ENCODE data around the gene KLRC2.
"Not testable (repeated sequence)": the region's sequence is repeated elsewhere in the genome, so short reads cannot be mapped to it uniquely, and the experiment has no call there.

The KLRC2 gene

DNA sequence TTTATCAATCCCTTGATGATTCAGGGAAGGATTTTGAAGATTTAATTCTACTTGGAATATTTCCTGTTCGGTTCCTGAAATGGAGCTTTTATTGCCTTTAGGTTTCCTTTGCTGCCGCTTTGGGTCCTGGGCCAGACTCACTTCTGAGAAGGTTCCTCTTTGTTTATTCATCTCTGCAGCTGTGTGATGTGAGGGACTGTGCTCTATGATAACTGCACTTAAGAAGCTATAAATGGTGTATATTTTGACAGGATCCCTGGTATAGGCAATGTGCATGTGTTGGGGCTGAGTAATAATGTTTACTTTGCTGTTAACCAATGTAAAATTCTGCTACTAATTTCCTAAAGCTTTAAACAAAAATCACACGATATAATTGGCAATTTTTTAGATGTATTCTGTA lies at the start of gene KLRC2:
TSS of gene KLRC2 (minus strand) at position 195 of the 400 bp plus-strand sequence. CDS start at position 171, 24 bp downstream.
- not testable (repeated sequence) for DNase-seq

DNA sequence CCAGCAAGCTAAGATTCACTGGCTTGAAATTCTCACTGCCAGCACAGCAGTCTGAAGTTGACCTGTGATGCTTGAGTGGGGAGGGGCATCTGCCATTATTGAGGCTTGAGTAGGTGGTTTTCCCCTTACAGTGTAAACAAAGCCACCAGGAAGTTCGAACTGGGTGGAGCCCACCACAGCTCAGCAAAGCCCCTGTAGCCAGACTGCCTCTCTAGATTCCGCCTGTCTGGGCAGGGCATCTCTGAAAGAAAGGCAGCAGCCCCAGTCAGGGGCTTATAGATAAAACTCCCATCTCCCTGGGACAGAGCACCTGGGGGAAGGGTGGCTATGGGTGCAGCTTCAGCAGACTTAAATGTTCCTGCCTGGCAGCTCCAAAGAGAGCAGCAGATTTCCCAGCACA lies 46.1 kb upstream of the KLRC2 start:
- DNase-seq, result not testable (repeated sequence)

- DNase-seq, result not testable (repeated sequence)
Measured at GRCh38 chr12:10472808-10473207, 37.0 kb upstream of the KLRC2 start.

DNA sequence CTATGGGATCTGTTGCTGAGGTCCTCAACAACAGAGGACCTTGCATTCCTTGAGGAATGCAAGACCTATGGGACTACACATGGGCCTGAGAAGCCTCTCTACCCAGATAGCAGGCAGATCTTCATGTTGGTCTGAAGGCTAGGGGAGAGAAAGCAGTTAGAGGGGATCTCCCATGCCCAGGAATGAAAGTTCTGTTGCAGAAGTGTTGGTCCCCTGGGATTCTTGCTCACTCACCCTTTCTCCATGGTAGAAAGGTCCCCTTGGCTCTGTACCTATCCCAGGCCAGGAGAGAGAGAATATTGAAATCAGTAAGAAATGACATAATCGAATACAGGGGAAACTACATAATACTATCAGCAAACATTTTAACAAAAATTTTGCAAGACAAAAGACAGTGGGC lies 33.9 kb upstream of the KLRC2 start:
- no peak for DNase-seq

DNA sequence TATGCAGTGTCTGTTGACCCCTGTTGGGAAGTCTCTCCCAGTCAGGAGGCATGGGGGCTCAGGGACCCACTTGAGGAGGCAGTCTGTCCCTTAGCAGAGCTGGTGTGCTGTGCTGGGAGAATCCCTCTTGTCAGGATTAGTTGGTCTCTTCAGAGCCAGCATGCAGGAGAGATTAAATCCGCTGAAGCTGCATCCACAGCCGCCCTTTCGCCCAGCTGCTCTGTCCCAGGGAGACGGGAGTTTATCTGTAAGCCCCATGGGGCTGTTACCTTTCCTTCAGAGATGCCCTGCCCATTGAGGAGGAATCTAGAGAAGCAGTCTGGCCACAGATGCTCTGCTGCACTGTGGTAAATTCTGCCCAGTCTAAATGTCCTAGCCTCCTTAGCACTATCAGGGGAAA lies 30.5 kb upstream of the KLRC2 start:
- DNase-seq, result no peak

DNA sequence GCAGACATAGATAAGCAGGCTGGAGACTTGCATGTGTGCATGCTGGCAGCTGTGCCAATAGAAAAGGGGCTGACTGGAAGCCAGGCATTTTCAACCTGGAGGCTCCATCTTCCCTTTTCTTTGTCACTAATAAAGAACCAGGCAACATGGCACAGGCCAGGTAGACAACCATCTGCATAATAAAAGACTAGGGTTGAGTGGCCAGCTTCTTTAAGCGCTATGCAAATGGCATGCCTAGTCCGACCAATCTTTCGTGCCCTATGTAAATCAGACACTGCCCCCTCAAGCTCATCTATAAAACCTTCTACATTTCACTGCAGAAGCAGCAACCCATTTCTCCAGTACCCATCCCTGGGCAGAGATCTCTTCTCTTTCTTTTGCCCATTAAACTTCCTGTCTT lies 21.9 kb upstream of the KLRC2 start:
- no peak for DNase-seq

GRCh38 chr12:10456856-10457255 lies 21.0 kb upstream of the KLRC2 start:
- no peak for DNase-seq

DNA sequence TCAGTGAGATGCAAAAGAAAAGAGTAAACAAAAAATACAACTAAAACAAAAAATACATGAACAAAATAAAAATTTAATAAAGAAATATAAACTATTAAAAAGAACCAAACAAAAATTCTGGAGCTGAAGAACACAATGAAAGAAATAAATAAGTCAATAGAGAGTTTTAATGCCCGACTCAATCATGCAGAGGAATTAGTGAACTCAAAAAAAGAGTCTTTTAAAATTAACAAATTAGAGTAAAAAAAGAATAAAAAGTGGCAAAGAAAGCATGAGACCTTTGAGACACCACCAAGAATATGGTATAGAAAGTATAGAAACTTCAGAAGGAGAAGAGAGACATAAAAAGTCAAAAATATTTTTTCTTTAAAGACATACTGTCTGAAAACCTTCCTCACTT lies 20.0 kb upstream of the KLRC2 start:
- no peak for DNase-seq

- DNase-seq, result no peak
Measured at GRCh38 chr12:10454531-10454930, 18.7 kb upstream of the KLRC2 start.

GRCh38 chr12:10453156-10453555 lies 17.3 kb upstream of the KLRC2 start, which contains the start of gene KLRC1:
Gene KLRC1 (minus strand): TSS chr12:10453377. CDS start chr12:10451156, 2,221 bp downstream.
- DNase-seq, result no peak

DNA sequence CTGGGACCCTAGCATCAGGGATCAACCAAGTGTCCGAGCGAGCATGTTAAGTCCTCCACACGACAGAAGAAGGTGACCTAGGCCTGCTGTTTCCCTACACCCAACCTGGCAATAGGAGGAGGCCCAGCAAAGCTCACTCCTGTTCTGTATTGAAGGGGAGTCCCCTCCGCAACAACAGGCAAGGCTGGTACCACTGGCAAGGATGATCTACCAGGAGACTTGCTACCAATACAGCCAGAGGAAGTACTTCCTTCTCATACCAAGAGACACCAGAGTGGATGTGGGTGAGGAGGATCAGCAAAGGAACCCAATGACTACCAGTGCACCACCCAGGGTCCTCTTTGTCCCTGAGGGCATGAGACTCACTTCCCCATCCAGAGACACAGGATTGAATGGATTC lies 12.4 kb upstream of the KLRC2 start:
- no peak for DNase-seq

- not testable (repeated sequence) for DNase-seq
Measured at GRCh38 chr12:10446052-10446451, 10.2 kb upstream of the KLRC2 start.

GRCh38 chr12:10441144-10441543 lies 5.3 kb upstream of the KLRC2 start:
- not testable (repeated sequence) for DNase-seq

GRCh38 chr12:10439608-10440274 lies 3.9 kb upstream of the KLRC2 start:
- DNase-seq, result not testable (repeated sequence)

DNA sequence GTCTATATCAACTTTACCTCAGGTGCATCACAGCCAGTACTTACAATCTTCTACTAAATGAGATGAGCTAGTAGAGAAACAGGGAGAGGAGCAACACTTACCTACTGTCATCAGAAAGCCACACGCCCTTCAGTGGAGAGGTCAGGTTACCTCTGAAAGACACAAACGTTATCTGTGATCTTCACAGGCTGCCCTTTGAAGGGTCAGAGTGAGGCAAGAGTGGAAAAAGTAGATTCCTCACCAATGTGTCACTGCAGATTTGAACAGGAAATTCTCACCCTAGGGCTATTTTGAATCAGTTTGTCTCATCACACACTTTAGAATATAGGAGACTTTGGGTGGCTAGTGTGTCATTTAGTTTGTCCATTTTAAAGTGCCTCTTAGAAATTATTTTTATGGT lies 1.8 kb upstream of the KLRC2 start:
- DNase-seq, result not testable (repeated sequence)

DNA sequence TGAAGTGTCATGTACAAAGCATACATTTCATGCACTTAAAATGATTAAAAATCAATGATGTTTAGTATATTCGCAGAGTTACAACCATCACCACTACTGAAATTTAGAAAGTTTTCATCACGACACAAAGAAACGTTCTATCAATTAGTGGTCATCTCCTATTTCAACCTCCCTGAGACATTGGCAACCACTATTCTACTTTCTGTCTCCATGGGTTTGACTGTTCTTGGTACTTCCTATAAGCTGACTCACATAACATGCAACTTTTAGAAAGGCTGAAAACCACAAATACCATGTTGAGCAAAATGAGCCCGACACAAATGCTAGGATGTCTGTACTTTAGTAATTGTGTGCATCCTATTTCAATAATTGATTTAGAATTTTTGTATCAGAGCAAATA lies 5.2 kb downstream of the KLRC2 start:
- DNase-seq, result not testable (repeated sequence)

- not testable (repeated sequence) for DNase-seq
Measured at GRCh38 chr12:10425938-10426337, 9.9 kb downstream of the KLRC2 start.

- DNase-seq, result not testable (repeated sequence)
Measured at GRCh38 chr12:10424260-10424899, 11.4 kb downstream of the KLRC2 start.

DNA sequence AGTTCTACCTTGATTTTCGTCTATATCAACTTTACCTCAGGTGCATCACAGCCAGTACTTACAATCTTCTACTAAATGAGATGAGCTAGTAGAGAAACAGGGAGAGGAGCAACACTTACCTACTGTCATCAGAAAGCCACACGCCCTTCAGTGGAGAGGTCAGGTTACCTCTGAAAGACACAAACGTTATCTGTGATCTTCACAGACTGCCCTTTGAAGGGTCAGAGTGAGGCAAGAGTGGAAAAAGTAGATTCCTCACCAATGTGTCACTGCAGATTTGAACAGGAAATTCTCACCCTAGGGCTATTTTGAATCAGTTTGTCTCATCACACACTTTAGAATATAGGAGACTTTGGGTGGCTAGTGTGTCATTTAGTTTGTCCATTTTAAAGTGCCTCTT lies 13.7 kb downstream of the KLRC2 start:
- DNase-seq, result not testable (repeated sequence)

DNA sequence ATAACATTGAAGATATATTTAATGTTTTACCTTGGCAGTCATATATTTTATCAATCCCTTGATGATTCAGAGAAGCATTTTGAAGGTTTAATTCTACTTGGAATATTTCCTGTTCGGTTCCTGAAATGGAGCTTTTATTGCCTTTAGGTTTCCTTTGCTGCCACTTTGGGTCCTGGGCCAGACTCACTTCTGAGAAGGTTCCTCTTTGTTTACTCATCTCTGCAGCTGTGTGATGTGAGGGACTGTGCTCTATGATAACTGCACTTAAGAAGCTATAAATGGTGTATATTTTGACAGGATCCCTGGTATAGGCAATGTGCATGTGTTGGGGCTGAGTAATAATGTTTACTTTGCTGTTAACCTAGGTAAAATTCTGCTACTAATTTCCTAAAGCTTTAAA lies 15.5 kb downstream of the KLRC2 start, which contains the start of gene KLRC3:
TSS of gene KLRC3 (minus strand) at position 262 of the 400 bp plus-strand sequence. CDS start at position 217, 45 bp downstream.
- DNase-seq, result not testable (repeated sequence)

DNA sequence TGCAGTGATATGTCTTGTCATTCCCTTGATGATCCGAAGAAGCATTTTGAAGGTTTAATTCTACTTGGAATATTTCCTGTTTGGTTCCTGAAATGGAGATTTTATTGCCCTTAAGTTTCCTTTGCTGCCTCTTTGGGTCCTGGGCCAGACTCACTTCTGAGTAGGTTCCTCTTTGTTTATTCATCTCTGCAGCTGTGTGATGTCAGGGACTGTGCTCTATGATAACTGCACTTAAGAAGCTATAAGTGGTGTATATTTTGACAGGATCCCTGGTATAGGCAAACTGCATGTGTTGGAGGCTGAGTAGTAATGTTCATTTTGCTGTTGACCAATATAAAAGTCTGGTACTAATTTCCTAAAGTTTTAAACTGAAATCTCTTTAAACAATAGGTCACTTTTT lies 26.4 kb downstream of the KLRC2 start, which contains the start of gene KLRC4:
TSS of gene KLRC4 (minus strand) at position 366 of the 400 bp plus-strand sequence. CDS start at position 184, 182 bp downstream.
- no peak for DNase-seq

- DNase-seq, result no peak
Measured at GRCh38 chr12:10408842-10409241, 27.0 kb downstream of the KLRC2 start.

GRCh38 chr12:10406725-10407124 lies 29.1 kb downstream of the KLRC2 start:
- DNase-seq, result no peak

DNA sequence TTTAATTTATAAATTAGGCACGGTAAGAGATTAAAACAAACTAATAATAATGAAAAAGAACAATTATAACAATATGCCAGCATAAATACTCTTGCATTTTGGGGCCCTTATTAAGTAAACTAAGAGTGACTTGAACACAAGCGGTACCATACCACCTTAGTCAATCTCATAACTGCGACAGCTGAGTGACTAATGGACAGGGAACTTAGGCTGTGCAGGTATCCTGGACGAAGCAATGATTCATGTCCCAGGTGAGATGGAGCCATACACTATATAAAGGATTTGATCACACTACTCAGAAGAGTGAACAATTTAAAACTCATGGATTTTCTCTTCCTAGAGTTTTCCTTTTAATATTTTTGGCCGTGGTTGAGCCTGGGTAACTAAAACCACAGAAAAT lies 30.5 kb downstream of the KLRC2 start:
- no peak for DNase-seq

Data from NCI-H1694 treated with DMSO at 0.1 percent for 48 hours (cell line).